ENCODE results near the gene NPAS3.

NPAS3 gene

GRCh38 chr14:33837943-33838683 is 899.4 kb downstream of the NPAS3 start:
- DNase-seq (ENCODE audit: low read depth) = no peak

- DNase-seq (ENCODE audit: low read depth) = peak; percentile 48
These were observed 900.8 kb downstream of the NPAS3 start for GRCh38 chr14:33839193-33840076.

- DNase-seq (ENCODE audit: low read depth) = no peak
These were observed 902.1 kb downstream of the NPAS3 start for GRCh38 chr14:33840797-33841196.

GRCh38 chr14:33842299-33842698 is 903.6 kb downstream of the NPAS3 start:
- DNase-seq (ENCODE audit: low read depth) = no peak

GRCh38 chr14:33844118-33844517 is 905.4 kb downstream of the NPAS3 start:
- no peak for DNase-seq (ENCODE audit: low read depth)

- DNase-seq (ENCODE audit: low read depth) = no peak
These were observed 907.6 kb downstream of the NPAS3 start for GRCh38 chr14:33846100-33846824.

- DNase-seq (ENCODE audit: low read depth) = peak; percentile 38
These were observed 908.4 kb downstream of the NPAS3 start for GRCh38 chr14:33847066-33847465.

- no peak for DNase-seq (ENCODE audit: low read depth)
These were observed 909.3 kb downstream of the NPAS3 start for GRCh38 chr14:33848009-33848408.

- DNase-seq (ENCODE audit: low read depth) = peak; percentile 58
These were observed 910.2 kb downstream of the NPAS3 start for GRCh38 chr14:33848706-33849454.

- no peak for DNase-seq (ENCODE audit: low read depth)
These were observed 910.7 kb downstream of the NPAS3 start for GRCh38 chr14:33849455-33849801.

GRCh38 chr14:33850826-33851225 is 912.1 kb downstream of the NPAS3 start:
- DNase-seq (ENCODE audit: low read depth) = no peak

- DNase-seq (ENCODE audit: low read depth) = no peak
These were observed 912.7 kb downstream of the NPAS3 start for GRCh38 chr14:33851366-33851765.

- DNase-seq (ENCODE audit: low read depth) = no peak
These were observed 913.3 kb downstream of the NPAS3 start for GRCh38 chr14:33851931-33852330.
